KMS-11 (cell line): ENCODE measurements around the gene HOXB6.

Experiments used
- H2AFZ ChIP-seq: fragments of 200-600 bp; sonication (generic); 2 replicates; pipeline ENCODE4 v1.6.1; 2016; ENCODE audit warnings: antibody characterized with exemption, mixed run types, low read depth
- H3K27ac ChIP-seq: fragments of 200-600 bp; sonication (generic); 2 replicates; pipeline ENCODE4 v1.6.1; 2016; ENCODE audit warnings: mild to moderate bottlenecking, mixed run types
- H3K27me3 ChIP-seq: fragments of 200-600 bp; sonication (generic); 2 replicates; pipeline ENCODE4 v1.6.1; 2017; ENCODE audit warnings: mild to moderate bottlenecking, low read depth, mixed run types, moderate library complexity; ENCODE audit not compliant: insufficient read depth
- H3K36me3 ChIP-seq: fragments of 200-600 bp; sonication (generic); 2 replicates; pipeline ENCODE4 v1.6.1; 2017; ENCODE audit warnings: mild to moderate bottlenecking, mixed run types; ENCODE audit not compliant: insufficient read depth
- H3K4me1 ChIP-seq: fragments of 200-600 bp; sonication (generic); 2 replicates; pipeline ENCODE4 v1.6.1; 2016; ENCODE audit warnings: mild to moderate bottlenecking, low read depth, mixed run types; ENCODE audit not compliant: poor library complexity, severe bottlenecking
- H3K4me2 ChIP-seq: fragments of 200-600 bp; sonication (generic); 2 replicates; pipeline ENCODE4 v1.7.0; 2016; ENCODE audit warnings: mild to moderate bottlenecking, mixed run types
- H3K4me3 ChIP-seq: fragments of 200-600 bp; sonication (generic); IDR thresholded peaks from 2 replicates; pipeline ENCODE4 v1.6.1; 2017; ENCODE audit warnings: low read depth, low read length, mixed read lengths; ENCODE audit not compliant: insufficient read depth
- H3K79me2 ChIP-seq: fragments of 200-600 bp; sonication (generic); 2 replicates; pipeline ENCODE4 v1.6.1; 2016; ENCODE audit warnings: low read depth, mixed run types; ENCODE audit not compliant: insufficient read depth
- H3K9ac ChIP-seq: fragments of 200-600 bp; sonication (generic); 2 replicates; pipeline ENCODE4 v1.6.1; 2016; ENCODE audit warnings: mild to moderate bottlenecking, mixed run types
- H4K20me1 ChIP-seq: fragments of 200-600 bp; sonication (generic); 2 replicates; pipeline ENCODE4 v1.6.1; 2016; ENCODE audit warnings: mild to moderate bottlenecking, mixed run types; ENCODE audit not compliant: insufficient read depth
- TF ChIP-seq, protein P1 (sequence below): fragments of 200-600 bp; sonication (generic); conservative IDR thresholded peaks from 2 replicates; pipeline ENCODE4 v1.6.1; 2017; ENCODE audit warnings: low read depth, mild to moderate bottlenecking, antibody characterized with exemption, low read length, moderate library complexity, mixed read lengths

The HOXB6 gene

DNA sequence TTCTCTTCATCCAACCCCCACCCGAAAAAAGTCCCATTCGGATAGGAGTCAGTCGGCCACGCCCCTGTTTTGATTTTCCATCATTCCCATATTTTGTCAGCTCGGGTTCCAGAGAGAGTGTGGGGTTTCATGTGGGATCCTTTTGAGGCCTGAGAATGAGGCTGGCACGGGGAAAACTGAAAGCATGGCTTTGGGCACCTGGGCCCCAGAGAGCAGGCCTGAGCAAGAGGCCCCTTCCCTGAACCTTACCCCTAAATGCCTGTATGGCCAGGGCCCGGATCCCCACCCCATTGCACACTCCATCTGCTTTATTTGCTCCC is 22.1 kb downstream of the HOXB6 start:
- H3K4me1 ChIP-seq: no peaks in the 10 kb centered on the region
- H2AFZ ChIP-seq: no peak overlapping the region
- no peaks in the 10 kb centered on the region for H4K20me1 ChIP-seq
- H3K27me3 ChIP-seq: peaks cover 3% of the 10 kb centered on the region; the same call in 1 of the 2 replicates
- H3K27ac ChIP-seq: no peak overlapping the region
- no peaks in the 10 kb centered on the region for H3K79me2 ChIP-seq
- no peaks in the 10 kb centered on the region for H3K36me3 ChIP-seq
- no peak overlapping the region for H3K4me3 ChIP-seq
- TF ChIP-seq, protein P1, sequence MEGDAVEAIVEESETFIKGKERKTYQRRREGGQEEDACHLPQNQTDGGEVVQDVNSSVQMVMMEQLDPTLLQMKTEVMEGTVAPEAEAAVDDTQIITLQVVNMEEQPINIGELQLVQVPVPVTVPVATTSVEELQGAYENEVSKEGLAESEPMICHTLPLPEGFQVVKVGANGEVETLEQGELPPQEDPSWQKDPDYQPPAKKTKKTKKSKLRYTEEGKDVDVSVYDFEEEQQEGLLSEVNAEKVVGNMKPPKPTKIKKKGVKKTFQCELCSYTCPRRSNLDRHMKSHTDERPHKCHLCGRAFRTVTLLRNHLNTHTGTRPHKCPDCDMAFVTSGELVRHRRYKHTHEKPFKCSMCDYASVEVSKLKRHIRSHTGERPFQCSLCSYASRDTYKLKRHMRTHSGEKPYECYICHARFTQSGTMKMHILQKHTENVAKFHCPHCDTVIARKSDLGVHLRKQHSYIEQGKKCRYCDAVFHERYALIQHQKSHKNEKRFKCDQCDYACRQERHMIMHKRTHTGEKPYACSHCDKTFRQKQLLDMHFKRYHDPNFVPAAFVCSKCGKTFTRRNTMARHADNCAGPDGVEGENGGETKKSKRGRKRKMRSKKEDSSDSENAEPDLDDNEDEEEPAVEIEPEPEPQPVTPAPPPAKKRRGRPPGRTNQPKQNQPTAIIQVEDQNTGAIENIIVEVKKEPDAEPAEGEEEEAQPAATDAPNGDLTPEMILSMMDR: no peak
- no peak overlapping the region for H3K4me2 ChIP-seq
- H3K9ac ChIP-seq: no peak overlapping the region

DNA sequence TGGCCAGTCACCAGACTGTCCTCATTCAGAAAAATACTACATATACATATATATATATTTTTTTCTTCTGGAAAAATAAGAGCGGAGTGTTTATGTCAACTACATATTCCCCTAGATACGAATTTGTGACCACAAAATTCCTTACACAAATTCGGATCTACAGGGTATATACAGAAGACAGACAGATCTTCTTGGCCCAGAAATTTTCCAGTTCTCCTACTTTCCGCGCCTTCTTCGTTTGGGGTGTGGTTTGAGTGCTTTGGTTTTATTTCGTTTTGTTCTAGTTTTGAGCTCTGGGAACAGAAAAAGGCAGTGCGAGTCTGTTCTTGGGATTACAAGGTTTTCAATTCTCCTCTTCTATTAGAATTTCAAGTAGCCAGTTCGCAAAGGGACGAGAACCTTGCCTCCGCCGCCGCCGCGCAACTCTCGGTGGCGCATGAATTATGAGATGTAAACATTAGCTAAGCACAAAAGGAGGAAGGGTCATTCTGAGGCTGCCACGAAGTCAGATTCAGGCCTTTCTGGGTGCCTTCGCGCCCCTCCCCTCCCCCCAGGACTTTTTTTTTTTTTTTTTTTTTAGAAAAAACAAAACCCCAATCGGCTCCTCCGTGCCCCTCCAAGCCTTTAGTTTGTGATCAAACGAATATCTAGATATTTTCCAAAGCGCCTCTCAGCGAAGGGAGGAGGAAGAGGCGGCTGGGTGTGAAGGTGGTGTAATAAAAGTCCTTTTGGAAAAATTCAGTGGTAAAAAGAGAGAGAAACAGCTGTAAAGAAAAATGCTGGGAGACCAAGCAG is 24.8 kb downstream of the HOXB6 start:
- Histone ChIP-seq H3K36me3 (no peaks in the 10 kb centered on the region), H3K27ac (no peak overlapping the region), H3K4me3 (no peak overlapping the region), H3K9ac (no peak overlapping the region), H2AFZ (no peak overlapping the region), H4K20me1 (no peaks in the 10 kb centered on the region), H3K79me2 (no peaks in the 10 kb centered on the region), H3K4me2 (no peak overlapping the region), H3K4me1 (peaks cover 6% of the 10 kb centered on the region), H3K27me3 (no peaks in the 10 kb centered on the region; the same call in 1 of the 2 replicates)
- TF ChIP-seq, protein P1: no peak

DNA sequence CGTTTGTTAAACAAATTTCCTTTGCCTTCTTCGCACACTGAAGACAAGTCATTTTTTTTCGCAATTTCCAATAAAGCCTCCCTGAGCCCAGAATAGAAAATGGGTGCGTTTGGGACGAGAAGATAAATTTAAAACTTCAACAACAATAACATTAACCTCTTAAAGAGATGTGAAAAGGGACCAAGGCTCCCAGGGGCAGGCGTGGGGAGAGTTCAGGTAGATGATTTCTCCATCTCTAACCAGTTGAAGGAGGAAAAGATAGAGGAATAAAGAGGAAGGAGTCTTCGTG is 25.4 kb downstream of the HOXB6 start:
- Histone ChIP-seq H3K4me1 (peaks cover 6% of the 10 kb centered on the region), H4K20me1 (no peaks in the 10 kb centered on the region), H3K79me2 (no peaks in the 10 kb centered on the region), H3K36me3 (no peaks in the 10 kb centered on the region), H2AFZ (no peak overlapping the region), H3K9ac (no peak overlapping the region), H3K27me3 (no peaks in the 10 kb centered on the region; the same call in 1 of the 2 replicates), H3K4me2 (no peak overlapping the region), H3K27ac (no peak overlapping the region), H3K4me3 (no peak overlapping the region)
- TF ChIP-seq, protein P1: no peak

DNA sequence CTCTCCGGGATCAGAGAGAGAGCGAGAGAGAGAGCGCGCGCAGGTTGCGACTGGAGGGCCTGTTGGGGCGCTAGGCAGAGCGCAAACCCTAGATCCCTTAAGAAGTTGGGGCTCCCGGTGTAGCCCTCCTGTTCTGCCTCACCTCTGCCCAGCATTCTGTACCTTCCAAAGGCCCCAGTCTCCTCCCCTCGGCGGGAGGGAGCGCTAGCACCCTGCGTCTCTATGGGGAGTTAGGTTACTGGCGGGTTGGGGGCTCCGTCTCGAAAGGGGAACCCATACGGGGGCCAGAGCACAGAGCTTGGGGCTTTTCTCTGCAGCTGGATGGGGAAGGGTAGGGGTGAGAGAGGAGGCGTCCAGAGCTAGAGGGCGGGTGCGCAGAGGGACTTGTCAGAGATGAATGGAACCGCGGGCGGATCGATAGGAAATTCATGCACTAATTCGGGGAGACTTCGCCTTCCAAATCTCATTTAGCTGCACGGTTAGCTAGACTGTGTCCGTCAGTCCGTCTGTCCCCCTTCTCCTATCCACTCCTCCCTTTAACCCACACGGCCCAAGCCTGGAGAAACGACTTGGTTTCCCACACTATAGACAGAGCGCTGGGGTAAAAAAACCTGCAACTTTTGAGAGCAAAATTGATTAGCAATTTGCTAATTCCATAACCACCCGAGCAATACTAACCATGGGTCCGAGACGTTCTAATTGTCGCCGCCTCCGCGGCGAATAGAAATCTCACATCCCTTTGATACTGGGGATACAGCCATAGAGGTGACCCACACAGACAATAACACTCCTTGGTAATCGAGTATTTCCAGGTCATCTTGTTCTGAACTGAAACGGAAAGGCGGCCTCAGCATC is 25.9 kb downstream of the HOXB6 start:
- Histone ChIP-seq H3K79me2 (no peaks in the 10 kb centered on the region), H3K4me1 (peaks cover 6% of the 10 kb centered on the region), H4K20me1 (no peaks in the 10 kb centered on the region), H3K9ac (no peak overlapping the region), H3K27ac (no peak overlapping the region), H3K4me3 (no peak overlapping the region), H3K27me3 (no peaks in the 10 kb centered on the region; the same call in 1 of the 2 replicates), H3K36me3 (no peaks in the 10 kb centered on the region), H3K4me2 (no peak overlapping the region), H2AFZ (peak overlapping the region; percentile 41; the same call in 1 of the 2 replicates)
- TF ChIP-seq, protein P1: no peak
